Measurements from ENCODE around the gene SETD5.

SETD5 gene

GRCh38 chr3:9508781-9509180 is 111.4 kb downstream of the SETD5 start:
- H3K9me3 Mint-ChIP-seq, result no peaks in the 10 kb centered on the region
- peaks cover 29 to 45% of the 10 kb centered on the region in 2 donors for H3K27me3 Mint-ChIP-seq
- H3K36me3 Mint-ChIP-seq (ENCODE audit: insufficient read depth), result no peaks in the 10 kb centered on the region
- no peak overlapping the region for H3K4me3 Mint-ChIP-seq
- peaks cover 0 to 2% of the 10 kb centered on the region in 2 donors for H3K4me1 Mint-ChIP-seq (ENCODE audit: low read depth in 2 of 2)
- ATAC-seq (replicated peaks) (no peak), DNase-seq (no peak)
- no peak overlapping the region for H3K27ac Mint-ChIP-seq

GRCh38 chr3:9512456-9513045 is 115.1 kb downstream of the SETD5 start:
- Mint-ChIP-seq H3K27ac (no peak overlapping the region), H3K36me3 (ENCODE audit: insufficient read depth) (no peaks in the 10 kb centered on the region), H3K4me3 (no peak overlapping the region), H3K9me3 (no peaks in the 10 kb centered on the region), H3K4me1 (ENCODE audit: low read depth in 2 of 2) (peaks cover 0 to 2% of the 10 kb centered on the region in 2 donors), H3K27me3 (peaks cover 21 to 28% of the 10 kb centered on the region in 2 donors)
- DNase-seq, result no peak
- ATAC-seq (replicated peaks), result no peak

DNA sequence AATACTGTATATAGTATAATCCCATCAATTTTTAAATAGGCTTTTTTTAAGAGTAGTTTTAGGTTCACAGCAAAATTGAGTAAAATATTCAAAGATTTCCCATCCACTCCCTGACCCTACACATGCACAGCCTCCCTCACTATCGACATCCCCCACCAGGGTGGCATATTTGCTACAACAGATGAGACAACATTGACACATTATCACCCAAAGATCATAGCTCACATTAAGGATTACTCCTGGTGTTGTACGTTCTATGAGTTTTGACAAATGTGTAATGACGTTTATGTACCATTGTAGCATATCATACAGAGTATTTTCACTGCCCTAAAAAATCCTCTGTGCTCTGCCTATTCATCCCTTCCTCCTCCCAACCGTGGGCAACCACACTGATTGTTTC is 116.9 kb downstream of the SETD5 start:
- Mint-ChIP-seq H3K27me3 (peaks cover 12 to 27% of the 10 kb centered on the region in 2 donors), H3K9me3 (no peaks in the 10 kb centered on the region), H3K36me3 (ENCODE audit: insufficient read depth) (no peaks in the 10 kb centered on the region), H3K27ac (no peak overlapping the region), H3K4me3 (no peak overlapping the region), H3K4me1 (ENCODE audit: low read depth in 2 of 2) (peaks cover 0 to under 1% of the 10 kb centered on the region in 2 donors)
- ATAC-seq (replicated peaks) (no peak), DNase-seq (no peak)

DNA sequence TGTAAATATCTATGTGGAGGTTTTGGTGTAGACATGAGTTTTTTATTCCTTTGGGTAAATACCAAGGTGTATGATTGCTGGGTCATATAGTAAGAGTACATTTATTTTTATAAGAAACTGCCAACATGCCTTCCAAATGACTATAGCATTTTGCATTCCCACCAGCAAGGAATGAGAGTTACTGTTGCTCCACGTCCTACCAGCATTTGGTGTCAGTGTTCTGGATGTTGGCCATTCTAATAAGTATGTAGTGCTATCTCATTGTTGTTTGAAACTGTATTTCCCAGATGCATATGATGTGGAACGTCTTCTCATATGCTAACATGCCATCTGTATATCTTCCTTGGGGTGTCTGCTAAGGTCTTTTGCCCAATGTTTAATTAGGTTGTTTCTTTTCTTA is 117.5 kb downstream of the SETD5 start:
- Mint-ChIP-seq H3K9me3 (no peaks in the 10 kb centered on the region), H3K36me3 (ENCODE audit: insufficient read depth) (no peaks in the 10 kb centered on the region), H3K4me3 (no peak overlapping the region), H3K27ac (no peak overlapping the region), H3K27me3 (peaks cover 10 to 27% of the 10 kb centered on the region in 2 donors), H3K4me1 (ENCODE audit: low read depth in 2 of 2) (no peaks in the 10 kb centered on the region)
- no peak for DNase-seq
- ATAC-seq (replicated peaks), result no peak

DNA sequence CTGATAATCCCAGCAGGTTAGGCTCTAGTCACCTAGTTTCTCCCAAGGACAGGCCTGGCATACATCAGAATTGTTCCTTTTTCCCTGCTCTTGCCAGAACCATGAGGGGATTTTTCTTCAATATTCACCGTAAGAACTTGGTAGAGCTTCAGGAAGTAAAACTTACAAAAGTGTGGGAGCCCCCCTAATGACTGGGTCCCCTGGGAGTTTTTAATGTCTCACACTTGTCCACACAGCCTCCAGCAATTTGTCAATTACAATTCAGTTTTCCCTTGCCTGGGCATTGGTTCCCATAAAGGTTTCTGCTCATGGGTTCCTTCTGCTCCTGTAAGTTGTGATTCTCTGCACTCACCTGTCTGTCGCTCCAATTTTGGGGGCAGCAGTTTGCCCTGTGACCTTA is 127.7 kb downstream of the SETD5 start:
- peaks cover 45 to 49% of the 10 kb centered on the region in 2 donors for H3K27me3 Mint-ChIP-seq

More for the DNA sequence above, 127.7 kb downstream of the SETD5 start:
- no peak overlapping the region for H3K4me3 Mint-ChIP-seq
- no peaks in the 10 kb centered on the region for H3K9me3 Mint-ChIP-seq
- H3K27ac Mint-ChIP-seq, result no peak overlapping the region
- ATAC-seq (replicated peaks) (no peak), DNase-seq (no peak)
- H3K4me1 Mint-ChIP-seq (ENCODE audit: low read depth in 2 of 2), result no peaks in the 10 kb centered on the region
- no peaks in the 10 kb centered on the region for H3K36me3 Mint-ChIP-seq (ENCODE audit: insufficient read depth)
